ENCODE measurements around the gene CCDC7.

- TF ChIP-seq CTCF (IDR thresholded peaks at IDR 0.05; ENCODE audit: low read length) = peak; percentile 65
- no peak for TF ChIP-seq EZH2 (optimal IDR thresholded peaks at IDR 0.05; ENCODE audit: low read depth, low read length)
- TF ChIP-seq EZH2phosphoT487 (IDR thresholded peaks at IDR 0.05; ENCODE audit: low read length) = no peak
Observed at GRCh38 chr10:32795598-32796183, 349.8 kb downstream of the CCDC7 start.

Data from MM.1S (cell line).